CD1c-positive myeloid dendritic cell (primary cell): ENCODE data around the gene PLA2G10.
"Not testable (repeated sequence)": the region's sequence is repeated elsewhere in the genome, so short reads cannot be mapped to it uniquely, and the experiment has no call there.

Experiments used
- DNase-seq: peaks from one replicate; pipeline ENCODE4 v3.0.0-alpha.2; 2016; ENCODE audit errors: extremely low spot score

The PLA2G10 gene

GRCh38 chr16:14667347-14668266 lies 26.5 kb downstream of the PLA2G10 start:
- no peak for DNase-seq

- DNase-seq = no peak
Measured at GRCh38 chr16:14658063-14658462, 36.0 kb downstream of the PLA2G10 start.

GRCh38 chr16:14652726-14653125 lies 41.4 kb downstream of the PLA2G10 start:
- DNase-seq = no peak

GRCh38 chr16:14650629-14651028 lies 43.5 kb downstream of the PLA2G10 start:
- DNase-seq = no peak

- DNase-seq = no peak
Measured at GRCh38 chr16:14649816-14650215, 44.3 kb downstream of the PLA2G10 start.

- DNase-seq = no peak
Measured at GRCh38 chr16:14641926-14642325, 52.2 kb downstream of the PLA2G10 start.

- DNase-seq = no peak
Measured at GRCh38 chr16:14641206-14641605, 52.9 kb downstream of the PLA2G10 start.

GRCh38 chr16:14640538-14640937 lies 53.6 kb downstream of the PLA2G10 start:
- no peak for DNase-seq

GRCh38 chr16:14636951-14637240 lies 57.2 kb downstream of the PLA2G10 start:
- not testable (repeated sequence) for DNase-seq

- not testable (repeated sequence) for DNase-seq
Measured at GRCh38 chr16:14636179-14636950, 57.7 kb downstream of the PLA2G10 start.

GRCh38 chr16:14635395-14636165 lies 58.5 kb downstream of the PLA2G10 start:
- no peak for DNase-seq

- DNase-seq = no peak
Measured at GRCh38 chr16:14634389-14634725, 59.8 kb downstream of the PLA2G10 start.

- peak; percentile 99 for DNase-seq
Measured at GRCh38 chr16:14632693-14633569, 61.2 kb downstream of the PLA2G10 start, which contains the start of gene BFAR. Gene BFAR, plus strand, starts transcription at chr16:14632951. Its CDS starts 11,396 bp downstream, at chr16:14644347.

- DNase-seq = not testable (repeated sequence)
Measured at GRCh38 chr16:14630620-14631330, 63.3 kb downstream of the PLA2G10 start.

- peak; percentile 99 for DNase-seq
Measured at GRCh38 chr16:14629919-14630619, 64.0 kb downstream of the PLA2G10 start, which contains the start of gene PARN. Gene PARN, minus strand, starts transcription at chr16:14630260. Its CDS starts 135 bp downstream, at chr16:14630125.

GRCh38 chr16:14629612-14629918 lies 64.5 kb downstream of the PLA2G10 start:
- DNase-seq = peak; percentile 6

- no peak for DNase-seq
Measured at GRCh38 chr16:14628806-14629611, 65.1 kb downstream of the PLA2G10 start.

GRCh38 chr16:14627078-14627477 lies 67.0 kb downstream of the PLA2G10 start:
- no peak for DNase-seq
